ENCODE measurements around the gene CNOT6.
"Not testable (repeated sequence)": the region's sequence is repeated elsewhere in the genome, so short reads cannot be mapped to it uniquely, and the experiment has no call there.

DNA sequence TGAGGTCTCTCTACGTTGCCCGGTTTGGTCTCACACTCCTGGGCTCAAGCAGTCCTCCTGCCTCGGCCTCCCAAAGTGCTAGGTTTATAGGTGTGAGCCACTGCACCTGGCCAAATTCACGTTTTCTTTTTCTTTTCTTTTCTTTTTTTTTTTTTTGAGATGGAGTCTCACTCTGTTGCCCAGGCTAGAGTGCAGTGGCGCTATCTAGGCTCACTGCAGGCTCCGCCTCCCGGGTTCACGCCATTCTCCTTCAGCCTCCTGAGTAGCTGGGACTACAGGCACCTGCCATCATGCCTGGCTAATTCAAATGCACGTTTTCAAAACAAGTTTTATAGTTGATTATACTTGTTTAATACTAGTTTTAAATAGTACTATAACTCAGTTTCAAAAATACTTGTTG is 6.1 kb downstream of the CNOT6 start:
- TF ChIP-seq, protein P1, sequence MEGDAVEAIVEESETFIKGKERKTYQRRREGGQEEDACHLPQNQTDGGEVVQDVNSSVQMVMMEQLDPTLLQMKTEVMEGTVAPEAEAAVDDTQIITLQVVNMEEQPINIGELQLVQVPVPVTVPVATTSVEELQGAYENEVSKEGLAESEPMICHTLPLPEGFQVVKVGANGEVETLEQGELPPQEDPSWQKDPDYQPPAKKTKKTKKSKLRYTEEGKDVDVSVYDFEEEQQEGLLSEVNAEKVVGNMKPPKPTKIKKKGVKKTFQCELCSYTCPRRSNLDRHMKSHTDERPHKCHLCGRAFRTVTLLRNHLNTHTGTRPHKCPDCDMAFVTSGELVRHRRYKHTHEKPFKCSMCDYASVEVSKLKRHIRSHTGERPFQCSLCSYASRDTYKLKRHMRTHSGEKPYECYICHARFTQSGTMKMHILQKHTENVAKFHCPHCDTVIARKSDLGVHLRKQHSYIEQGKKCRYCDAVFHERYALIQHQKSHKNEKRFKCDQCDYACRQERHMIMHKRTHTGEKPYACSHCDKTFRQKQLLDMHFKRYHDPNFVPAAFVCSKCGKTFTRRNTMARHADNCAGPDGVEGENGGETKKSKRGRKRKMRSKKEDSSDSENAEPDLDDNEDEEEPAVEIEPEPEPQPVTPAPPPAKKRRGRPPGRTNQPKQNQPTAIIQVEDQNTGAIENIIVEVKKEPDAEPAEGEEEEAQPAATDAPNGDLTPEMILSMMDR (IDR thresholded peaks at IDR 0.05) = peak; percentile 61
- TF ChIP-seq TCF7L2 (IDR thresholded peaks at IDR 0.05; ENCODE audit: low read depth, low read length); SIN3A (IDR thresholded peaks at IDR 0.05; ENCODE audit: borderline replicate concordance, insufficient read depth, low read depth, low read length): not testable (repeated sequence)
